Measurements from ENCODE around the gene CHRNB1.

DNA sequence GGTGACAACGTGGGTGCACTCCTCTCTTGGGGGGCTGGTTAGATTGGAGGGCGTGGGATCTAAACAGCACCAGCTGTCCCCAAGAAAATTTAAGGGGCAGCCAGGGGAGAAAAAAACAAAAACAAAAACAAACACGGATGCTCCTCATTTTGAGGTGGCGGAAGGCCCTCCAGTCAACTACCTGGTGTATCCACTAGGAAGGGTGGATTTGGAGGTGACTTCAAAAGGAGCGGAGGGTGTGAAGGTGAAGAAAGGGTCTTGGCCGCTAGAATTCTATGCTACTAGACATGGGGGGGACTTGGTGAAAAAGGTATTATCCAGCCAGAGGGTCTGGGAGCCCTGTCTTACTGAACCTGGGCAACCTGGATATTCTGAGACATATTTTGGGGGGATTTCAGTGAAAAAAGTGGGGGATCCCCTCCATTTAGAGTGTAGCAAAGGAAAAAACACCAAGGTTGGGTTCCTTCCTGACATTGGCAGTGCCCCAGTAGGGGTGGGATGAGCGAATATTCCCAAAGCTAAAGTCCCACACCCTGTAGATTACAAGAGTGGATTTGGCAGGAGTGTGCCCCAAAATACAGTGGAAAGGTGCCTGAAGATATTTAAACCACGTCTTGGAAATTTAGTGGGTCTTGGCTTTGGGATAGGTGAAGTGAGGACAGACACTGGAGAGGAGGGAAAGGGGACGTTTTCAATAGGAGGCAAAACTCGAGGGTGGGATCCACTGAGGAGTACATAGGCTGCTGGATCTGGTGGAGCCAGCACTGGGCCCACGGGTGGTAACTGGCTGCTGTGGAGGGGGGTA, 6.0 kb upstream of the CHRNB1 start:
- TF ChIP-seq, protein P1, sequence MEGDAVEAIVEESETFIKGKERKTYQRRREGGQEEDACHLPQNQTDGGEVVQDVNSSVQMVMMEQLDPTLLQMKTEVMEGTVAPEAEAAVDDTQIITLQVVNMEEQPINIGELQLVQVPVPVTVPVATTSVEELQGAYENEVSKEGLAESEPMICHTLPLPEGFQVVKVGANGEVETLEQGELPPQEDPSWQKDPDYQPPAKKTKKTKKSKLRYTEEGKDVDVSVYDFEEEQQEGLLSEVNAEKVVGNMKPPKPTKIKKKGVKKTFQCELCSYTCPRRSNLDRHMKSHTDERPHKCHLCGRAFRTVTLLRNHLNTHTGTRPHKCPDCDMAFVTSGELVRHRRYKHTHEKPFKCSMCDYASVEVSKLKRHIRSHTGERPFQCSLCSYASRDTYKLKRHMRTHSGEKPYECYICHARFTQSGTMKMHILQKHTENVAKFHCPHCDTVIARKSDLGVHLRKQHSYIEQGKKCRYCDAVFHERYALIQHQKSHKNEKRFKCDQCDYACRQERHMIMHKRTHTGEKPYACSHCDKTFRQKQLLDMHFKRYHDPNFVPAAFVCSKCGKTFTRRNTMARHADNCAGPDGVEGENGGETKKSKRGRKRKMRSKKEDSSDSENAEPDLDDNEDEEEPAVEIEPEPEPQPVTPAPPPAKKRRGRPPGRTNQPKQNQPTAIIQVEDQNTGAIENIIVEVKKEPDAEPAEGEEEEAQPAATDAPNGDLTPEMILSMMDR (conservative IDR thresholded peaks at IDR 0.05; ENCODE audit: low read length) = no peak
- no peak for TF ChIP-seq EZH2phosphoT487 (IDR thresholded peaks at IDR 0.05; ENCODE audit: borderline replicate concordance, low read depth, low read length)

Measured in OCI-LY7 (cell line).